Keratinocyte (primary cell): ENCODE data around the gene LCN2. TPM values are rescaled to one million over a fixed set of nuclear protein-coding genes. Genes with fewer than 3 reads are reported as not detected.
A peak's percentile ranks its signal among the peaks of the same experiment; 100 is the strongest.

Experiments used
- DNase-seq: peaks from one replicate; pipeline ENCODE4 v3.0.0-alpha.2; 2011; ENCODE audit warnings: low read depth, missing footprints, low spot score
- FAIRE-seq: peaks from 2 replicates; lab custom pipeline; 2011; peaks lifted over from hg19 to GRCh38; lab: Jason Lieb, UNC
- H2AFZ ChIP-seq: 2 replicates; pipeline ENCODE4 v1.6.0; 2012; ENCODE audit warnings: low read length, control low read depth, inconsistent platforms; ENCODE audit not compliant: control insufficient read depth
- H3K27ac ChIP-seq: 2 replicates; pipeline ENCODE4 v1.5.1; 2011; ENCODE audit warnings: low read length; ENCODE audit not compliant: control insufficient read depth, insufficient read depth
- H3K27me3 ChIP-seq: 3 replicates; pipeline ENCODE4 v1.6.0; 2011; ENCODE audit warnings: low read length; ENCODE audit not compliant: control insufficient read depth, insufficient read depth; ENCODE audit errors: extremely low read depth
- H3K36me3 ChIP-seq, 2 experiments: 2 replicates in 1 of 2; 3 replicates in 1 of 2; pipeline ENCODE4 v1.5.1; 2011; ENCODE audit warnings: low read length in 2 of 2, mild to moderate bottlenecking in 1 of 2; ENCODE audit not compliant: control insufficient read depth in 2 of 2, insufficient read depth in 2 of 2; ENCODE audit errors: extremely low read depth in 1 of 2
- H3K4me1 ChIP-seq: 3 replicates; pipeline ENCODE4 v1.5.1; 2011; ENCODE audit warnings: low read length; ENCODE audit not compliant: control insufficient read depth, insufficient read depth; ENCODE audit errors: extremely low read depth
- H3K4me2 ChIP-seq: 3 replicates; pipeline ENCODE4 v1.6.0; 2011; ENCODE audit warnings: low read depth, low read length; ENCODE audit not compliant: control insufficient read depth, insufficient read depth; ENCODE audit errors: extremely low read depth
- H3K4me3 ChIP-seq, 3 experiments: fragments of 200-600 bp in 1 of 3; sonication (generic) in 1 of 3; 2 replicates in 2 of 3; 3 replicates in 1 of 3; pipeline ENCODE4 v1.5.1; 2011 to 2016; ENCODE audit warnings: low read length in 3 of 3, mild to moderate bottlenecking in 3 of 3, control low read depth in 2 of 3, inconsistent platforms in 1 of 3, low read depth in 1 of 3, mixed read lengths in 1 of 3, mixed run types in 1 of 3, moderate library complexity in 1 of 3; ENCODE audit not compliant: control insufficient read depth in 2 of 3, insufficient read depth in 2 of 3; ENCODE audit errors: extremely low read depth in 1 of 3
- H3K79me2 ChIP-seq: 2 replicates; pipeline ENCODE4 v1.6.0; 2012; ENCODE audit warnings: low read length; ENCODE audit not compliant: control insufficient read depth, insufficient read depth
- H3K9ac ChIP-seq: 3 replicates; pipeline ENCODE4 v1.6.0; 2011; ENCODE audit warnings: low read length; ENCODE audit not compliant: control insufficient read depth, insufficient read depth; ENCODE audit errors: extremely low read depth
- H3K9me1 ChIP-seq: 3 replicates; pipeline ENCODE4 v1.6.0; 2011; ENCODE audit warnings: low read length; ENCODE audit not compliant: control insufficient read depth, insufficient read depth; ENCODE audit errors: extremely low read depth
- H3K9me3 ChIP-seq: 2 replicates; pipeline ENCODE4 v1.5.1; 2012; ENCODE audit warnings: low read depth, low read length; ENCODE audit not compliant: control insufficient read depth
- H4K20me1 ChIP-seq: 3 replicates; pipeline ENCODE4 v1.6.0; 2011; ENCODE audit warnings: low read length; ENCODE audit not compliant: control insufficient read depth, insufficient read depth; ENCODE audit errors: extremely low read depth
- CTCF ChIP-seq, 3 experiments: IDR thresholded peaks in 1 of 3; conservative IDR thresholded peaks in 1 of 3; optimal IDR thresholded peaks in 1 of 3; 2 replicates in 2 of 3; 3 replicates in 1 of 3; pipeline versions ENCODE3 to v1.5.1; 2011; ENCODE audit warnings: low read length in 3 of 3, mild to moderate bottlenecking in 3 of 3, moderate library complexity in 2 of 3, control low read depth in 1 of 3, inconsistent platforms in 1 of 3; ENCODE audit not compliant: insufficient read depth in 2 of 3; ENCODE audit errors: extremely low read depth in 1 of 3
- EZH2 ChIP-seq: IDR thresholded peaks from one replicate; pipeline ENCODE4 v1.6.1; 2012; ENCODE audit warnings: inconsistent platforms, mild to moderate bottlenecking, low read length, moderate library complexity
- dilution Hi-C: fragments of 300-500 bp; cut with MboI; formaldehyde crosslinking; loops from one replicate; pipeline ENCODE4 v1.7.0; 2020; ENCODE audit warnings: low sequenced_read_pairs; ENCODE audit not compliant: extremely low pct_ligation_motif_present
- polyA plus RNA-seq, 5 experiments: library from polyadenylated mRNA; depleted of rRNA in 3 of 5; stranded (reverse) in 3 of 5; stranded (forward) in 1 of 5; unstranded in 1 of 5; fragments of >200 nt; gene quantifications; 1 replicate in 1 of 5; 2 replicates in 3 of 5; 3 replicates in 1 of 5; pipeline versions ENCODE4 v1.2.1 to v1.2.3, GENCODE V29; 2011 to 2012; ENCODE audit warnings: missing spikeins in 2 of 5, low read depth in 1 of 5, low replicate concordance in 1 of 5

LCN2 gene
- polyA plus RNA-seq, 1 donor (not counting 4 experiments of a cell fraction or from before 2014, with no cell fraction given): 28.9 TPM

DNA sequence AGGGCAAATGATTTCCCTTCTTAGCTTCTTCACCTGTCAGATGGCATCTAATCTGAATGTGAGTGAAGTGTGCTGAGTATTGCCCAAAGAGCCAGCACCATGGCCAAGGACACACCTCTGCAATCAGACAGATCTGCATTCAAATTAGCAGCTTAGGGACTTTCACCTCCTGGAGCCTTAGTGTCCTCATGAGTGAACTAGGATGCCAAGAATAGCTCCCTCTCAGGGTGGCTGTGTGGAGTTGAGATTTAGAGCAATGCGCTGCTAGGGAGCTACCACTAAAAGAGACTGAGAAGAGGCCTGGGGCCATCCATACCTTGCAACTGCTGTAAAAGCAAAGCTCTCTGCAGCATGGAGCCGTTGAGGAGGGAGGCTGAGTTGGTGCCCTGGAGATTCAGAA, 40.8 kb downstream of the LCN2 start:
- no peaks in the 10 kb centered on the region for H3K9me1 ChIP-seq
- dilution Hi-C loops: no loop called here
- peak overlapping the region in 1 of 3 experiments; percentile 85 for H3K4me3 ChIP-seq
- H3K4me1 ChIP-seq: peaks cover 9% of the 10 kb centered on the region
- H4K20me1 ChIP-seq: no peaks in the 10 kb centered on the region
- H3K79me2 ChIP-seq: peaks cover 13% of the 10 kb centered on the region
- no peak overlapping the region for H3K27ac ChIP-seq
- DNase-seq (no peak), FAIRE-seq (no peak)
- no peak overlapping the region for H2AFZ ChIP-seq
- no peak for TF ChIP-seq EZH2
- peak in 2 of 3 experiments; percentile 1 to 12 for TF ChIP-seq CTCF (optimal IDR thresholded peaks at IDR 0.05 in 1 of 3, IDR thresholded peaks at IDR 0.05 in 1 of 3, conservative IDR thresholded peaks at IDR 0.05 in 1 of 3; ENCODE audit: extremely low read depth in 1 of 3, insufficient read depth in 2 of 3, low read length in 3 of 3)
- peak overlapping the region; percentile 84 for H3K9ac ChIP-seq
- no peaks in the 10 kb centered on the region for H3K27me3 ChIP-seq
- peaks cover 14 to 17% of the 10 kb centered on the region in 2 experiments for H3K36me3 ChIP-seq
- peak overlapping the region; percentile 92 for H3K4me2 ChIP-seq
- H3K9me3 ChIP-seq: no peaks in the 10 kb centered on the region

DNA sequence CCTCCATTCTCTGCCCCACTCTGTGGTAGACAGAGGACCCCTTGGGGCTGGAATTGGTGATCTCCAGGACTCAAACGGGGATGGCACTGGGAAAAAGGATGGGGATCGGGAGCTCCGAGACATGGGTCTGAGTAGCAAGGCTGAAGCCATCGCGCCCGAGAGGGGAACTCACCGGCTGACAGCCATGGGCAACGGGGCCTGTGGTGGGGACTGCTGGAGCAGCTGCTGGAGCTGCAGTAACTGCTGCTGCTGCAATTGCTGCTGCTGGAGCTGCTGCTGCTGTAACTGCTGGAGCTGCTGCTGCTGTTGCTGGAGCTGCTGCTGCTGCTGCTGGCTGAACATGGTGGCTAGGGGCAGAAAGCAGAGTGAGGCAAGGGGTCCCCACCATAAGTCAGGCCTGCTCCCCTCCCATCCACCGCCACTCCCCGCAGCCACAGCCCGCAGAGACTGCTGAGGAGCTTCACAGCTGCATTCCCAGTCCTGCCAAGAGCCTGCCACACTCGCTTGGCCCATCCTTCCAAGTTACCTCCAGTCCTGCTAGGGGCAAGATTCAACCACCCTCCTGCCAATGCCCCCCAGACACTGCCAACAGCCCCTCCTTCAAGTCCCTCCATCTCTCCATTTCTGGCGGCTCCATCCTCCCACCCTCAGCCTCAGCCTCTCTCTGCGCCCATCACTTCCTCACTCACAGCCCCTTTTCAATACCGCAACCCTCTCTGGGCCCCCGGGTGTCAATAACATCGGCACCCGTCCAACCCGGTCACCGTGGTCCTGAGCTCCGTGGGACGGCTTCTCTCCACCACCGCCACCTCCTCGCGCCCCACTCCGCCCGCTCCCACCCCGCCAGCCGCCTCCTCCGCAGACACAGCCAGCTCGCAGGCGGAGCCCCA, 41.5 kb downstream of the LCN2 start:
- Histone ChIP-seq H3K4me1 (peaks cover 9% of the 10 kb centered on the region), H3K9me1 (no peaks in the 10 kb centered on the region), H3K9ac (peak overlapping the region; percentile 84), H3K27ac (peak overlapping the region; percentile 52), H3K4me2 (peak overlapping the region; percentile 92), H3K79me2 (peaks cover 13% of the 10 kb centered on the region), H3K4me3 (peak overlapping the region; percentile 64 to 90 (median 85)), H4K20me1 (no peaks in the 10 kb centered on the region), H3K27me3 (no peaks in the 10 kb centered on the region), H2AFZ (peak overlapping the region; percentile 87), H3K9me3 (no peaks in the 10 kb centered on the region), H3K36me3 (peaks cover 13 to 14% of the 10 kb centered on the region in 2 experiments)
- TF ChIP-seq EZH2 (no peak), CTCF (optimal IDR thresholded peaks at IDR 0.05 in 1 of 3, IDR thresholded peaks at IDR 0.05 in 1 of 3, conservative IDR thresholded peaks at IDR 0.05 in 1 of 3; ENCODE audit: extremely low read depth in 1 of 3, insufficient read depth in 2 of 3, low read length in 3 of 3) (no peak)
- dilution Hi-C loops: no loop called here
- DNase-seq (no peak), FAIRE-seq (no peak)
